ES-I3 (cell line): ENCODE results near the gene LRRTM2.

Experiments used
- H3K36me3 ChIP-seq: 2 replicates; pipeline ENCODE4 v1.6.1; 2013; ENCODE audit warnings: mild to moderate bottlenecking, low read length, control low read depth, moderate library complexity; ENCODE audit not compliant: insufficient read depth
- H3K4me1 ChIP-seq: 2 replicates; pipeline ENCODE4 v1.6.1; 2013; ENCODE audit warnings: mild to moderate bottlenecking, control low read depth, low read length; ENCODE audit not compliant: insufficient read depth
- H3K9ac ChIP-seq: 2 replicates; pipeline ENCODE4 v1.6.1; 2013; ENCODE audit warnings: low read depth, mild to moderate bottlenecking, low read length, moderate library complexity
- H3K9me3 ChIP-seq: 2 replicates; pipeline ENCODE4 v1.6.1; 2013; ENCODE audit warnings: mild to moderate bottlenecking, low read length, moderate library complexity; ENCODE audit not compliant: control insufficient read depth, insufficient read depth

The LRRTM2 gene

DNA sequence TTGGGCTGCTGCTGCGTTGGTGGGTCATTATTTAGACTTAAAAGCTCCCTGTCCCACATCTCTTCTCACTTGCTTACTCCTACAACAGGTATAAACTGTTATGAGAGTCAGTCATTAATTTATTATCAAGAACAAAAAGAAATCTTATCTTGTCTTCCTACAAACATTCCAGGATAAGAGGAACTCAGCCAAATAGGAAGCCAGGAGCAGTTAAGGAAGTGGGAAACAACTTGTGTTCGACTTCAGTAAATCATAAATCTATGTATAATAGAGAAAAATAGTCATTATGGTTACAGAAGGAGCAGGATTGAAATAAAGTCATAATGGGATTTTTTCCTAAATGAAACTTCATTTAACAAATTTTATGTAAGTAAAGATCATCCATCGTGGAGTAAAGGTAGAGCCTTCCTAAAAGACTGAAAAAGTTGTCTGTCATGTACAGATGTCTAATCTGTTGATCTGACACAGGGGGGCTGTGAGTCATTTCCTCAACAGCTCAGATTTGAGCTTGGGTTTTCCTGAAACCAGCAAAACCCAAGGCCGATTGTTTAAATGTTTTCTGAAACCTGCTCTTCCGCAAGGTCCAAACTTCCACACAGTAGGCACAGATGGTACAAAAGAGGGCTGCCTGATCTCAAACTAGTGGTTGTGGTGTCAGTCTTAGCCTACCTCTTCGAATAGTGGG, 25.3 kb upstream of the LRRTM2 start:
- Histone ChIP-seq H3K4me1 (no peaks in the 10 kb centered on the region; the same call in 1 of the 2 replicates), H3K36me3 (peaks cover 12% of the 10 kb centered on the region; the same call in 1 of the 2 replicates), H3K9me3 (no peaks in the 10 kb centered on the region), H3K9ac (no peak overlapping the region)

GRCh38 chr5:138898742-138899141, 23.6 kb upstream of the LRRTM2 start:
- Histone ChIP-seq H3K36me3 (0 out of 2 replicates have a peak, but pooled peaks cover 3% of the 10 kb centered on the region), H3K4me1 (no peaks in the 10 kb centered on the region; the same call in 1 of the 2 replicates), H3K9ac (no peak overlapping the region), H3K9me3 (no peaks in the 10 kb centered on the region)

- Histone ChIP-seq H3K4me1 (no peaks in the 10 kb centered on the region; the same call in 1 of the 2 replicates), H3K9me3 (no peaks in the 10 kb centered on the region), H3K9ac (no peak overlapping the region), H3K36me3 (0 out of 2 replicates have a peak, but pooled peaks cover 3% of the 10 kb centered on the region)
These were observed 23.2 kb upstream of the LRRTM2 start for GRCh38 chr5:138898299-138898698.

DNA sequence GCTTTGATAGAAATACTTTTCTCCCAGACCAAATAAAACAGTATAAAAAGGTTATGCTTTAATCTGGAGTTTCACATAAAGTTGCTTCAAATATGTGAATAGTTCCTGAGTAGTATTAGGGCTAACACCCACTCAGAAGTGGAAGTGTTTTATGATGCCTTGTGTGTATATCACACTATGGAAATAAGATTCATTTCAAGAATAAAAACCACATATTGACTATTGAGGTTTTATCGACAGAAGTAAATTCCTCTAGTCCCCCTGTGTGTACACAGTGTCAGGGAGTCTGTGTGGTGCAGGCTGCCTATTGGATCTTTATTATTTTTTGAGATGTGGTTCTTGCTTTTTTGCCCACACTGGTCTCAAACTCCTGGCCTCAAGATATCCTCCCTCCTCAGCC, 20.8 kb upstream of the LRRTM2 start:
- no peaks in the 10 kb centered on the region; the same call in 1 of the 2 replicates for H3K4me1 ChIP-seq
- H3K9me3 ChIP-seq: 0 out of 2 replicates have a peak, but pooled peaks cover under 1% of the 10 kb centered on the region
- H3K9ac ChIP-seq: no peak overlapping the region
- peaks cover 2% of the 10 kb centered on the region; the same call in 1 of the 2 replicates for H3K36me3 ChIP-seq

DNA sequence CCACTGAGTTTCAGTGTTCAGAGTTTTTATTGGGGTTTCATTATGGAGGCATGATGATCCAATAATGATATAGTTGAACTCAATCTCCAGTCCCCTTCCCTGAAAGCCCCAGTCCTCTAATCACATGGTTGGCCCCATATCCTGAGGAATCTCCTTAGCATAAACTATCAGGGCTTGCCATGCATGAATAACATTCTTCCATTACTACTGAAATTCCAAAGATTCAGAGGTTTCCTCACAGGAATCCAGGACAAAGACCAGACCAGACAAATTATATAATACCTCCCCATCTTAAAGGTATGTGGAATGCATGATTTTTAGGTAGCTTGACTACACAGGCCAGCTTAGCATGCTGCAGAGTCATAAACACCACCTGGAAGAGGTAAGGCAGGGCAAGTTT, 15.5 kb upstream of the LRRTM2 start:
- H3K4me1 ChIP-seq: no peaks in the 10 kb centered on the region
- H3K9ac ChIP-seq: no peak overlapping the region
- H3K36me3 ChIP-seq: peaks cover 24% of the 10 kb centered on the region
- peaks cover 15% of the 10 kb centered on the region for H3K9me3 ChIP-seq

GRCh38 chr5:138889994-138890393, 14.9 kb upstream of the LRRTM2 start:
- Histone ChIP-seq H3K9me3 (peaks cover 15% of the 10 kb centered on the region), H3K4me1 (peaks cover 1% of the 10 kb centered on the region; the same call in 1 of the 2 replicates), H3K36me3 (peaks cover 24% of the 10 kb centered on the region), H3K9ac (no peak overlapping the region)

DNA sequence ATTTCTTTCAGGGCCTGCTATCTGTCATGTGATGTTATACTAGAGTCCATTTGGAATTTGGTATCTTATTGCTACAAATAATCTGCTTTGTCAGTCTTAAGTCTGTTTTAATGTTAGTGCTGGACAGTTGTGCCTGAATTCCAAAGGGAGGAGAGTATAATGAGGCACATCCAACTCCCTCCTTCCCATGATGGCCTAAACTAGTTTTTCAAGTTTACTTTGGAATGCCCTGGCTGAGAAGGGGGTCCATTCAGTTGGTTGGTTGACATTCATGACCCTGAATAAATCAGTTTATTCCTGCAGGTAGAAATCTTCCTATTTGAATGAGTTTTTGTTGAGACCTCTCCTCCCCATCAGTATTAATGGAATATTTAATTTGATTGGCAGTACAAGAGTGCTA, 9.4 kb upstream of the LRRTM2 start:
- peaks cover 15% of the 10 kb centered on the region for H3K36me3 ChIP-seq
- H3K9ac ChIP-seq: no peak overlapping the region
- H3K4me1 ChIP-seq: peaks cover 22% of the 10 kb centered on the region
- H3K9me3 ChIP-seq: peaks cover 4% of the 10 kb centered on the region

DNA sequence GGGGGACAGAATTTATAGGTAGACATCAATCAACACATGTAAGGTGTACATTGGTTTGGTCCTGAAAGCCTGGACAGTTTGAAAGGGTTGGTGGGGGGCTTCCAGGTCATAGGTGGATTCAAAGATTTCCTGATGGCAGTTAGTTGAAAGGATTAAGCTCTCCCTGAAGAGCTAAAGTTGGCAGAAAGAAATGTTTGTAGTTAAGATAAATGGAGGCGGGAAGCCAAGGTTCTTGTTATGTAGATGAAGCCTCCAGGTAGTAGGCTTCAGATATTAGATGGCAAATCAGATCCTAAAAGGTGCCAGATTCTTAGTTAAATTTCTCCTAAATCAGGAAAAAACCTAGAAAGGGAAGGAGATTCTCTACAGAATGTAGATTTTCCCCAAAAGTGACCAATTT, 9.0 kb upstream of the LRRTM2 start:
- Histone ChIP-seq H3K4me1 (peaks cover 22% of the 10 kb centered on the region), H3K9ac (no peak overlapping the region), H3K36me3 (peaks cover 12% of the 10 kb centered on the region), H3K9me3 (peaks cover 2% of the 10 kb centered on the region)

DNA sequence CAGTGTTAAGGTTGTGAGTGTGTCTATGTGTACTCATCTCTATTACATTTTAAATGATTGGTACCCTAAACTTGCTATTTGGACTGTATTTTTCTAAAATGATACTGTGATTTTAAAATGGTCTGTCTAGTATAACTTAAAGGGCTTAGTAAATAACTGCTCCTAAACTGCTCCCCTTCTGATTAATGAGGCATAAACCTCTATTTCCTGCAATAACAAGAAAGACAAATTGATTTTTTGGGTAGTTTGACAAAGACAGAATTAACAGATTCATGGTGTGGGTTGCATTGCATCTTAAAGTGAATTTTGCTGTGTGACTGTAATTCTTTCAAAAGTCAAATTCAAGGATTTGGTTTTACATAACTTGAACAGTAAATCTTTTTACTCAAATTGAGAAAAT, 8.1 kb upstream of the LRRTM2 start:
- H3K9ac ChIP-seq: no peak overlapping the region
- peaks cover 25% of the 10 kb centered on the region for H3K4me1 ChIP-seq
- no peaks in the 10 kb centered on the region; the same call in 1 of the 2 replicates for H3K9me3 ChIP-seq
- H3K36me3 ChIP-seq: peaks cover 9% of the 10 kb centered on the region

DNA sequence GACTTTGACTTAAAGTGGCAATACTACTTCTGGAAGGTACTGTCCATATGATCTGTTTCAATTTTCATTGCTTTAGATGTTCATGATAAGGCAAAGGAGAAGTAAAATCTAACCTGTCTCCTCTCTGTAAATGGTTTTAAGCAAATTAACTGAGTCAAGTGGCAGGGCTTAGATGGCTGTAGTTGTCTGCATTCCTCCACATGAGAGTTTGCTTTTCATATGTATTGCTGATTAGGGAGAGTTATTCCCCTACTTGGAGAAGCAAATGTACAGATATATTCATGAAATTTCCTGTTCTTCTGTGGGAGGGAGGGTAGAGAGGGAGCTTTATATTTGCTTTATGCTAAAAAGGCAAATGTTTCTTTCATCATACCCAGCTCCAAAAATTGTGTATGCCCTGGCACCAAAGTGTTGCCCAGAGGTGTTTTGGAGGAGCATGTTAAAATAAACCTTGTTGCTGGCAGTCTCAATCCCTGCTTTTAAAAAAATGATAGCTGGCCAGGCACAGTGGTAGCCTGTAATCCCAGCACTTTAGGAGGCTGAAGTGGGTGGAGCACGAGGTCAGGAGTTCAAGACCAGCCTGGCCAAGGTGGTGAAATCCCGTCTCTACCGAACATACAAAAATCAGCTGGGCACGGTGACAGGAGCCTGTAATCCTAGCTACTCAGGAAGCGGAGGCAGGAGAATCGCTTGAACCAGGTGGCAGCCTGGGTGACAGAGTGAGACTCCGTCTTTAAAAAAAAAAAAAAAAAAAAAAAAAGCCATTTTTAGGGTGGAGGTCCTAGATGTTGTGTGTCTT, 3.5 kb upstream of the LRRTM2 start:
- Histone ChIP-seq H3K4me1 (peaks cover 25% of the 10 kb centered on the region), H3K9ac (no peak overlapping the region), H3K9me3 (no peaks in the 10 kb centered on the region), H3K36me3 (no peaks in the 10 kb centered on the region; the same call in 1 of the 2 replicates)

- Histone ChIP-seq H3K9me3 (no peaks in the 10 kb centered on the region), H3K36me3 (no peaks in the 10 kb centered on the region; the same call in 1 of the 2 replicates), H3K9ac (no peak overlapping the region), H3K4me1 (peaks cover 21% of the 10 kb centered on the region)
These were observed 1.7 kb upstream of the LRRTM2 start for GRCh38 chr5:138876811-138877210.

- Histone ChIP-seq H3K9me3 (no peaks in the 10 kb centered on the region), H3K9ac (no peak overlapping the region), H3K36me3 (no peaks in the 10 kb centered on the region; the same call in 1 of the 2 replicates), H3K4me1 (peaks cover 29% of the 10 kb centered on the region)
These were observed 811 bp upstream of the LRRTM2 start for GRCh38 chr5:138875946-138876345.

DNA sequence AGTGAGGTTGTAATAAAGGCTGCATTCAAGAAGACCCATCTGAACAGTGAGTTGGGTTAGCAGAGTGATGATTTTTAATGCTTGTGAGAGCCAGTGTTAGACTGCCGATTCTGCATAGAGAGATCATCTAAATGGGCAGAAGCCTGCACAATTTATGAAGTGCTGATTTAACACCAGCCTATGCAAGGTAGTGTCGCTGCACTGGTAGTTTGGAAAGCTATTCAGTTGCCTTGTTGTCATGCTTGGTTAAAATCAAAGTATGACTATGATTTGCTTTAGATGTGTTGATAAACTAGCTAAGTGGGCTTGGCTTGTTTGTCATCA, 379 bp upstream of the LRRTM2 start:
- no peak overlapping the region for H3K9ac ChIP-seq
- H3K4me1 ChIP-seq: peaks cover 34% of the 10 kb centered on the region
- H3K36me3 ChIP-seq: no peaks in the 10 kb centered on the region; the same call in 1 of the 2 replicates
- H3K9me3 ChIP-seq: no peaks in the 10 kb centered on the region

DNA sequence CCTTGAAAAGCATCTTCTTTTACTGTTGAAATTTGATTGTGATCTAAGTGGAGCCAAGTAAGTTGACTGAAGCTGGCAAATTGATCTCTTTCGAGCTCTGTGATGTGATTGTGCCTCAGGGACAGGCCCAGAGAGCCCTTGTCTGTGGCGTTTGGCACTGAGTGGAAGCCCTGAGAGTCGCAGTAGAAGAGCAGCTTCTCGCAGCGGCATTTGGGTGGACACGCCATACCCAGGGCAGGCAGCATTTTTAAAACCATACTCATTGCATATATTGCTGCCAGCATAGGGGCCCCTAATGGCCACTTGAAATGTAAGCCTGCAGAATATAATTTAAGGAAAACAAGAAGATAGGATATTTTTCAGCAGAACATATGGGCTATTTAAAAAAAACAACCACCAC, 894 bp downstream of the LRRTM2 start:
- peaks cover 46% of the 10 kb centered on the region for H3K4me1 ChIP-seq
- H3K9ac ChIP-seq: no peak overlapping the region
- no peaks in the 10 kb centered on the region for H3K9me3 ChIP-seq
- H3K36me3 ChIP-seq: no peaks in the 10 kb centered on the region; the same call in 1 of the 2 replicates
